Fibroblast of villous mesenchyme (primary cell): Measurements from ENCODE around the gene ZMYND10. TPM values are rescaled to one million over a fixed set of nuclear protein-coding genes. Genes with fewer than 3 reads are reported as not detected.

Experiments used
- DNase-seq: peaks from one replicate; pipeline ENCODE4 v3.0.0-alpha.2; 2010; ENCODE audit warnings: low read depth
- H3K4me3 ChIP-seq: 2 replicates; pipeline ENCODE4 v1.5.1; 2011; ENCODE audit warnings: low read depth, mild to moderate bottlenecking, low read length
- total RNA-seq: library from RNA; depleted of rRNA; stranded (reverse); fragments of >200 nt; gene quantifications from 2 replicates; pipeline ENCODE4 v1.2.3, GENCODE V29; 2012
- TF ChIP-seq, protein P1 (sequence below): IDR thresholded peaks from 2 replicates; pipeline ENCODE4 v1.5.1; 2012; ENCODE audit warnings: low read depth, mild to moderate bottlenecking, low read length; ENCODE audit not compliant: insufficient read depth

Gene ZMYND10
- total RNA-seq, 1 donor, result 1.3 TPM

DNA sequence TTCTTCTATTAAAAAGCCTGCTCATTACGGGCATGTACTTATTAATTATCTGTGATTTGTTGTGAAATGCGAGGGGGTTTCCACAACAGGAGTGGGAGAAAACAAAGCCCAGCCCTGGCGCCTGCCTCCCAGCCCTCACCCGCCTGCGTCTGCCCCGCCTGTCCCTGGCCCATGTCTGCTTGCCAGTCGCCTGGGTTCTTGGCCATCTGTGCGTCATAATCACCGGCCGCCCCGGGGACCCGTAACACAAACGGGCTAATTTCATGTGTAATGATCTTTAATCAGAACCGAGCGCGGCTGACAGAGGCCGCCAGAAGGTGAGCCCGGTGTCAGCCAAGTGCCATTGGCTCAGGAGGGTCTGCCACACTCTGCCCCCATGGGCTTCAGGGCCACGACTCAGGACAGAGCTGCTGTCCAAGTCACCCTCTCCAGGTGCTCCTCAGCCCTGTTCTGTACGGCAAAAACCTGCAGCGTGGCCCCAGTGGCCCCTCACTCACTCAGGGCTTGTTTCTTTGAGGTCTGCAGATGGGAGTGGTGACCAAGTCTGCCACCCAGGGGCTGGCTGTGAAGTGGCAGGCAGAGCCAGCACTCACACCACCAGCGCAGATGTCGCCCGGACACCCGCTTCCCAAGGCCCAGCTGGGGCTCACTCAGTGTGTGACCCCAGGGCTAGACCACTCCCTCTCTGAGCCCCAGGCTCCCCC is 42.6 kb upstream of the ZMYND10 start:
- TF ChIP-seq, protein P1, sequence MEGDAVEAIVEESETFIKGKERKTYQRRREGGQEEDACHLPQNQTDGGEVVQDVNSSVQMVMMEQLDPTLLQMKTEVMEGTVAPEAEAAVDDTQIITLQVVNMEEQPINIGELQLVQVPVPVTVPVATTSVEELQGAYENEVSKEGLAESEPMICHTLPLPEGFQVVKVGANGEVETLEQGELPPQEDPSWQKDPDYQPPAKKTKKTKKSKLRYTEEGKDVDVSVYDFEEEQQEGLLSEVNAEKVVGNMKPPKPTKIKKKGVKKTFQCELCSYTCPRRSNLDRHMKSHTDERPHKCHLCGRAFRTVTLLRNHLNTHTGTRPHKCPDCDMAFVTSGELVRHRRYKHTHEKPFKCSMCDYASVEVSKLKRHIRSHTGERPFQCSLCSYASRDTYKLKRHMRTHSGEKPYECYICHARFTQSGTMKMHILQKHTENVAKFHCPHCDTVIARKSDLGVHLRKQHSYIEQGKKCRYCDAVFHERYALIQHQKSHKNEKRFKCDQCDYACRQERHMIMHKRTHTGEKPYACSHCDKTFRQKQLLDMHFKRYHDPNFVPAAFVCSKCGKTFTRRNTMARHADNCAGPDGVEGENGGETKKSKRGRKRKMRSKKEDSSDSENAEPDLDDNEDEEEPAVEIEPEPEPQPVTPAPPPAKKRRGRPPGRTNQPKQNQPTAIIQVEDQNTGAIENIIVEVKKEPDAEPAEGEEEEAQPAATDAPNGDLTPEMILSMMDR, result peak; percentile 23
- DNase-seq, result peak; percentile 3
- no peak overlapping the region for H3K4me3 ChIP-seq

DNA sequence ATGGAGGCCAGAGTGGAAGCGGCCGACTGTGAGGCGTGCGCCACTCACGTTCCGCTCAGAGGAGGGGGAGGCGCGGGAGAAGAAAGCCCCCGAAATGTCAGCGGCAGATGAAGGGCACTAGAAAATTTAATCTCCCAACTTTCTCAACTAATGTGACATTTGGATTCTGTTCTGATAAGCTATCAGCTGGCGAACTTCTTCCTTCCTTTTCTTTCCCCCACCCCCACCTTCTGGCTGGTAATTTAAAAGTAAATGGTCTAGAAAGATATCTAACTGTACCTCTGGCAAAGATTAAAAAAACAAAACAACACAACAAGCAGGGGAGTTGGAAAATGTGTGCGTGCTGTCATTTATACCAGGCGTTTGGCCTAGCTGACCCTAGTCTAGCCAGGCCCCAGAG is 40.2 kb upstream of the ZMYND10 start:
- TF ChIP-seq, protein P1, result no peak
- no peak overlapping the region for H3K4me3 ChIP-seq
- no peak for DNase-seq

DNA sequence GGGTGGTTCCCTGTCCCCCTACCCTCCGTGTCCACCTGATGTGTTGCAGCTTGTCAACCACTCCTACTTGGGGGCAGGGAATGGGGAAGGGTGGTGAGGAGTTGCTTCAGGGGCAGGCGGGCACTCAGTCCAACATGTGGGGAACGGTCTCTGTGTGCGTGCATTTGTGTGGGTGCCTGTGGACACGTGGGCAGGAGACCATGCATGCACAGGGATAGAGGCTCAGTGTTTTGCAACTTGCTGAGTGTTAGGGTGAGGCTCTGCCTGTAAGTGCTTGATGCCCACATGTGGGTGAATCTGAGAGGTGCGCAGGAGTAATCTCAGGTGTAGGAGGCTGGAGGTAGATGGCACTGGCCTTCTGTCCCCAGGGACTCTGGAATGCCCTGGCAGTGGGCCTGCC is 38.2 kb upstream of the ZMYND10 start:
- TF ChIP-seq, protein P1, result no peak
- no peak overlapping the region for H3K4me3 ChIP-seq
- DNase-seq, result no peak

DNA sequence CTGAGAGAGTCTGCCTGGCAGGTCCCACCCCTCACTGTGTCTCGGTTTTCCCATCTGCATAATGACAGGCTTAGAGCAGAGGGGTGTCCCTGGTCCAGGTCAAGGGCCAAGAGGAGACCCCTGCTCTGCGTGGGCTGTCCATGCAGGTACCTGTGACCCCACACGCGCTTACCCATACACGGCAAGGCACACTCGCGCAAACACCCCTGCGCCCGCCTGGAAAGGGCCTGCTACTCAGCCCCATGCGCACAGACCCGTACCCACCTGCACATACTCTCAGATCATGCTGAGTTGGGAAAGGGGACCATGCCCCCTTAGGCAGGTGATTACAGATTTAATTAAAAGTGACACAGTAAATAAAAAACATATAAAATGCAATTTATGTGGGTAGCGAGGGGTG is 37.2 kb upstream of the ZMYND10 start:
- DNase-seq, result no peak
- TF ChIP-seq, protein P1, result no peak
- H3K4me3 ChIP-seq, result no peak overlapping the region

DNA sequence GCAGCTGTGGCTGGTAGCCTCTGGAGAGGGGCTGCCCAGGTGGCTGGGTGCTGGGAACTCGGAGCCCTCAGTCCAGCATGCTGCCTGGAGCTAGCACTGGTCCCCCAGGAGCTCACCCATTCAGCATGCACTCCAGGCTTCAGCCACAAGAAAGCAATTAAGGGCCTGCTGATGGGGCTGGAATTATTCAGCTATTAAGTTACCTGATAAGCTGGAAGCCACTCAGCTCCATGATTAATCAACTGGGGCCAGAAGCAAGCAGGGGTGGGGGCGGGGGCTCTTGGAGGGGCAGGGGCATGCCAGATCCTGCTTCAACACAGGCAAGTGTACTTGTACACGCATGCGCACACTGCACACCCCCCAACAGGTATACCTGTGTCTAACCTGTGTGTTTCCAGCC is 35.9 kb upstream of the ZMYND10 start:
- DNase-seq, result no peak
- TF ChIP-seq, protein P1, result no peak
- no peak overlapping the region for H3K4me3 ChIP-seq

DNA sequence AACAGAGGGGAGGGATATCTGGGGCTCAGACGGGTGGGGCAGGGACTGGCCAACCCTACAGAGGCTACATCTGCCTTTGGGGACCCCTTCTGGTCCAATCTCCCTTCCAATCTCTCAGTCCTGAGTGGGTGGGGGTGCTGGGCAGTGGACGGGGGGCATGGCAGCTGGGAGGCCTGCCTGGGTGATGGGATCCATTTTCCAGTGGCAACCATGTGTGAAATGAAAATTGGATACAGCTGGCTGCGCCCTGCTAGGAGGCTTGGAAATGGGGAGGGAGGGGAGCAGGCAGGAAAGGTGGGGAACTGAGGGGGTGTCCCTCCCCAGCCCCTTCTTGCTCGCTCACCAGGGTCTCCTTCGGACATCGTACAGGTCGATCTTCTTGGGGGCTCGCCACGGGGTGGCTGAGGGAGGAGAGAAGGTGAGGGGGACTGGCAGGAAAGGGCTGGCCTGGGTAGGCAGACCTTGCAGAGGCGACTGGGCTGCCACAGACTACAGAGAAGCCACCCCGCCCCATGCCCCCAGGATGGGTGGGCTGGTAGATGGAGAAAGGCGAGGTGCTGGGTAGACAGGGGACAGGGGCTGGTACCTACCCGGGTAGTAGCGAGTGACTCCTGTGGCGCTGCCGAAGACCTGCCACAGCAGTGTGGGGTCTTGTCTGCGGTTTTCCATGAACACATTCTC is 35.0 kb upstream of the ZMYND10 start:
- no peak for DNase-seq
- TF ChIP-seq, protein P1, result no peak
- no peak overlapping the region for H3K4me3 ChIP-seq
